ENCODE measurements around the gene FANCC.

DNA sequence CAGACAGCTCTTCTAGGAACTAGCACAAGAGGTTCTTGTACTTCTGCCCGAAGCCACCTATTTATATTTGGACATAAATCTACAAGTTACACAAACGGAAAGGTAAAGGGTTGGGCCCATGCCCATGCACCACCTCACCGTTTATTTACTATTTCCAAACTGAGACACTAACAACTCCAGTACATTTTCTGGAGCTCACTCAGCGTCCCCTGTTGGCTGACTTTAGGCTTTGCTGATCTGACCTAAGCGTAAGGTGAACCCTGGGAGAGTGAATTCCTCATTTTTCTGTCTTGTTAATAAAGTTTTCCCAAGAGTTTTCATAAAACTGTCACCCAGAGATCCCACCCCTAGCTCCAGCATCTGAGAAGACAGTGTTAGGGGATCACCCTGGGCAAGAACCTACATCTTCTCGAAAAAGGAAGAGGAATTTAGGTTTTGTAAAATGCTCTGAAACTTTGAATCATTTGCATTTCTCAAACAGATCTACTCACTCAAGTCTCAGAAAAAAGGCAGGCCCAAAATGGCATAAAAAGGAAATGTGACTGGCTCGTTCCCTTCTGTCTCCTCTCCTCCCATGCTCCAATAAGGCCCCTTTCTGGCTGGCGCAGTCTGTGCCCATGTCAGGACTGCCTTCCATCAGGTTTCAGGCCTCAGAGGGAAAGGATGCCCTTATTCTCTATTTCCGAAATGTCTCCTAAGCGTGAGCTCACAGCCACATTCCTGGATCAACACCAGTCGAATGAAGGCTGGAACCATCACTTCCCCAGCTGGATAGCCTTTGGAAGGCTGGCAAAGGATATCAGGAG is 201.3 kb downstream of the FANCC start:
- TF ChIP-seq, protein P1, sequence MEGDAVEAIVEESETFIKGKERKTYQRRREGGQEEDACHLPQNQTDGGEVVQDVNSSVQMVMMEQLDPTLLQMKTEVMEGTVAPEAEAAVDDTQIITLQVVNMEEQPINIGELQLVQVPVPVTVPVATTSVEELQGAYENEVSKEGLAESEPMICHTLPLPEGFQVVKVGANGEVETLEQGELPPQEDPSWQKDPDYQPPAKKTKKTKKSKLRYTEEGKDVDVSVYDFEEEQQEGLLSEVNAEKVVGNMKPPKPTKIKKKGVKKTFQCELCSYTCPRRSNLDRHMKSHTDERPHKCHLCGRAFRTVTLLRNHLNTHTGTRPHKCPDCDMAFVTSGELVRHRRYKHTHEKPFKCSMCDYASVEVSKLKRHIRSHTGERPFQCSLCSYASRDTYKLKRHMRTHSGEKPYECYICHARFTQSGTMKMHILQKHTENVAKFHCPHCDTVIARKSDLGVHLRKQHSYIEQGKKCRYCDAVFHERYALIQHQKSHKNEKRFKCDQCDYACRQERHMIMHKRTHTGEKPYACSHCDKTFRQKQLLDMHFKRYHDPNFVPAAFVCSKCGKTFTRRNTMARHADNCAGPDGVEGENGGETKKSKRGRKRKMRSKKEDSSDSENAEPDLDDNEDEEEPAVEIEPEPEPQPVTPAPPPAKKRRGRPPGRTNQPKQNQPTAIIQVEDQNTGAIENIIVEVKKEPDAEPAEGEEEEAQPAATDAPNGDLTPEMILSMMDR (IDR thresholded peaks at IDR 0.05), result peak; percentile 17 to 82 (median 78)
- peak; percentile 88 for TF ChIP-seq POLR2AphosphoS5 (IDR thresholded peaks at IDR 0.05)
- TF ChIP-seq POLR2A (IDR thresholded peaks at IDR 0.05), result no peak
